GM12873 (cell line): ENCODE measurements around the gene LCN1.

Source experiments
- TF ChIP-seq, protein P1 (sequence below): IDR thresholded peaks from 2 replicates; pipeline ENCODE4 v1.5.1; 2012; ENCODE audit warnings: low read depth, mild to moderate bottlenecking, moderate library complexity, low read length, control low read depth; ENCODE audit not compliant: insufficient read depth; ENCODE audit errors: missing control alignments

Gene LCN1

DNA sequence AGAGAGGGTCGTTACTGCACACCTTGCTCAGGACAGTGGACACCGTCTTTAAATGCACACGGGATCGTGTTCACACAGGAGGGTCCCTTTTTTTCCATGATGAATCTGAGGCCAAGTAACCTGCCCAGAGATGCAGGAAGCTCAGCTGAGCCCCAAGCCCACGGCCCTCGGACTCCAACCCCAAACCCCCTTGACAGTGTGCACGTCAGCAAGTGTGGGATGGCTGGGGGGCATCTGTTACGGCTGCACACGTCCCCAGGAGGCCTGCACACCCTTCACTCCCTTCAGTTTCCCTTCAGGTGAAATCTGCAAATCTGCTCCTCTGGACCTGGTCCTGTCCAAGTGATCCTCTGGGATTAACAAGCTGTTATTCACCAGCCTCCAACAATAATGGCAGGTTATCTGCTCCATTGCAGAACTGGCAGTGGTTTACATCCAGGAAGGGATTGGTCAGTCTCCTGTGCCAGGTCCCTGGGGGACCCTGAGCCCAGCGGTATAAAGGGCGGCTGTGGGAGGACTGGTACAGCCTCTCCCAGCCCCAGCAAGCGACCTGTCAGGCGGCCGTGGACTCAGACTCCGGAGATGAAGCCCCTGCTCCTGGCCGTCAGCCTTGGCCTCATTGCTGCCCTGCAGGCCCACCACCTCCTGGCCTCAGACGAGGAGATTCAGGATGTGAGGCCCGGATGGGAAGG, at the start of gene LCN1:
TSS of gene LCN1 (plus strand) at position 525 of the 692 bp plus-strand sequence. CDS start at position 583, 58 bp downstream.
- TF ChIP-seq, protein P1, sequence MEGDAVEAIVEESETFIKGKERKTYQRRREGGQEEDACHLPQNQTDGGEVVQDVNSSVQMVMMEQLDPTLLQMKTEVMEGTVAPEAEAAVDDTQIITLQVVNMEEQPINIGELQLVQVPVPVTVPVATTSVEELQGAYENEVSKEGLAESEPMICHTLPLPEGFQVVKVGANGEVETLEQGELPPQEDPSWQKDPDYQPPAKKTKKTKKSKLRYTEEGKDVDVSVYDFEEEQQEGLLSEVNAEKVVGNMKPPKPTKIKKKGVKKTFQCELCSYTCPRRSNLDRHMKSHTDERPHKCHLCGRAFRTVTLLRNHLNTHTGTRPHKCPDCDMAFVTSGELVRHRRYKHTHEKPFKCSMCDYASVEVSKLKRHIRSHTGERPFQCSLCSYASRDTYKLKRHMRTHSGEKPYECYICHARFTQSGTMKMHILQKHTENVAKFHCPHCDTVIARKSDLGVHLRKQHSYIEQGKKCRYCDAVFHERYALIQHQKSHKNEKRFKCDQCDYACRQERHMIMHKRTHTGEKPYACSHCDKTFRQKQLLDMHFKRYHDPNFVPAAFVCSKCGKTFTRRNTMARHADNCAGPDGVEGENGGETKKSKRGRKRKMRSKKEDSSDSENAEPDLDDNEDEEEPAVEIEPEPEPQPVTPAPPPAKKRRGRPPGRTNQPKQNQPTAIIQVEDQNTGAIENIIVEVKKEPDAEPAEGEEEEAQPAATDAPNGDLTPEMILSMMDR = no peak

DNA sequence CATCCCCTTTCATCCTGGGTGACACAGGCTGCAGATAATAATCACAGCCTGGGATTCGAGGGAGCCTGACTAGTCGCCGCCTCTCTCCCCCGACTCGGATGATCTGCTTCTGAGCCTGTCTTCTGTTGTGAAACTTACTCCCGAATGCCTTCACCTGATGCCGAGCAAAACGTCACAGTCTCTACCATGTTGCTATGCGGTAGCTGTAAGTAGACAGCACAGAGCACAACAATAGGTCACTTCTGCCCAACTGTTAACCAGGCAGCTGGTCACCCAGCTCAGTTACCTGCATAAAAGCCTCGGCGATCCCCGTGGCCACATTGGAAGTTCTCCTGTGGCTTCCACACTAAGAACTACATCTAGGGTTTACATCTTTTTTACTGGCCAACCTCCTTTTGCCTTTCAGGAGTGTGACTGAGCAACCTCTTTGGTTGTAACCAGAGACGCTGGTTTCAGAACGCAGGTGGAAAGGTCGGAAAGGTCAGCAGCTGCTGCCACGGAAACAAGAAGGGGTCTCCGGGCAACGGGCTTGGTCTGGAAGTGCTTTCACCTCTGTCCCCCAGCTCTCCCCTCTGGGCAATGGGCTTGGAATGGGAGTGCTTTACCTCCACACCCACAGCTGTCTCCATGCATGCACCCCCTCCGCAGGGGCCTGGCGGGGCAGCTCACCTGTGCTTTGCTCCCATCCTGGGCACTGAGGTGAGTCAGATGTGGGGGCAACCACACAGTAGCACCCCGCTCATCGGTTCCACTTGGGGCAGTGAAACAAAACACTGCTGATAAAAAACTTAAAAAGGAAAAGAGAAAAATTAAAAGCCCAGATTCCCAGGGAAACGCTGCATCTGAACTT, 49.2 kb upstream of the LCN1 start:
- TF ChIP-seq, protein P1 = no peak

DNA sequence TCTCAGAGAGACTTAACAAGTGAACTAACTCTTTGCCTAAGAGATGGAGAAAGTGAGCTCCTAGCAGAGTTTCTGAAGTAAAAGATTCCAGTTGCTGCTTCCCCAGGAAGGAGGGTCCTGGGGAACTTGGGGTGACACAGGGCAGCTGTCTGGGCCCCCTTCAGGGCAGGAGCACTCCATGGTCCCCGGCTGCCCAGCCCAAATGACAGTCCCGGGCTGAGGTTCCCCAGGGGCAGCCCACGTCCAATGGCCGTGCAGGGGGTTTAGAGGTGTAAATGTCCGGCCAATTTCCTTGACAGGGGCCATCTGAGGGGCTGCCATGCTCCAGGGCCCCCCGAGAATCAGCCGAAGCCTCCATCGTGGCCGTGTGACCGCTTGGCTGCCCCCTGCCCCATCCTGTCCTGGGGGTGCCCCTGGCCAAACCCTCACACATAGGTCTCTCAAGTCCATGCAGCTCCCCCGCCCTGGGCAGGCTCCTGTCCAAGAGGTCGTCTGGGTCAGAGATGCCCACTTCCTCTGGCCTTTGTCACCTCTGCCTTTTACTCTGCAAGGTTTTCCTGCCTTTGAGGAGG, 47.2 kb upstream of the LCN1 start:
- TF ChIP-seq, protein P1 = no peak

DNA sequence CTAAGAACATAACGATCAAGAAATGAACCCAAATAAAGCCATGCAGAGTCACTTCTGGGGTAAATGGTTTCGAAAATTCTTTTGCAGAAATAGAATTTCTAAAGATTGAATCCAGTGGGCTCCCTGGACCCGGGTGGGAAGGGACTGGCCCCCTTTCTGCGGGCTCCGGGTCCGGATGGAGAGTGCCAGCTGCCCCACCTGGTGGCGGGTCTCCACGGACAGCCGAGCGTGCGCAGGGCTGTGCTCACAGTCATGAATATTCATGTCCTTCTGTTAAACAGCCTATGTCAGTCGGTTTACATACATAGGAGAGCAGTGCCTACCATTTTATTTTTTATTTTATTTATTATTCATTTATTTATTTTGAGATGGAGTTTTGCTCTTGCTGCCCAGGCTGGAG, 46.3 kb upstream of the LCN1 start:
- TF ChIP-seq, protein P1 = peak; percentile 23

DNA sequence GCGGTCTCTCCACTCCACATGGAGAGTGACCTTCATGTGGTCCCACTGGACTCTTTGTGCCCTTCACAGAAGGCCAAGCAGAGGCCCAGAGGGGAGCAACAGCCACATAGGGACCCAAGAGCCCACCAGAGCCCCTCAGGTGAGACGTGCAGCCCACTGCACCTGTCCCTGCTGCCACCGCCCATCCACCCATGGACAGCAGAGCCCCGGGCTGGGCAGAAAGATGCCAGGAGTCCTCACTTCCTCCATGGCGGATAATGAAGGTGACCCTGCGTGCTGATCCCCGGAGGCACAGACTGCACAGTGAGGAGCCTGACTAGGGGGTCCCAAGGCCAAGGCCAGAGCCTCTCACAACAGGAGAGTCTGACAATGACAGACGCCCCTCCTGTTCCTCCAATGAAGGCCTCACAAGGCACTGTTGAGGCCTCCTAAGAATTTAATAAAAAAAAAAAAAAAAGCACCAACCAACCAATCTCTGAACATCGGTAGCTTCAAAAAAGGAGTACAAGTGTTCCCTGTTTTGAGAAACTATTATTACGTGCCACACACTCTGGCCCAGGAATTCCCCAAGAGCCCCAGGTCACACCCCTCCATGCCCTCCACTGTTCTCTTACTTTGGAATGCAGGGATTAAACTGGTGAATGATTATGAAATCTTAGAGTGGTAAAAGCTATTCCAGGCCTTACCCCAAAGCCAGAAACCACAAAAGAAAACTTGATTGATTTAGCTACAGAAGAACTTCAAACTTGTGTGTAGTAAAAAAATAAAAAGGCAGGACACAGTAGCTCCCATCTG, 44.5 kb upstream of the LCN1 start:
- TF ChIP-seq, protein P1 = no peak

DNA sequence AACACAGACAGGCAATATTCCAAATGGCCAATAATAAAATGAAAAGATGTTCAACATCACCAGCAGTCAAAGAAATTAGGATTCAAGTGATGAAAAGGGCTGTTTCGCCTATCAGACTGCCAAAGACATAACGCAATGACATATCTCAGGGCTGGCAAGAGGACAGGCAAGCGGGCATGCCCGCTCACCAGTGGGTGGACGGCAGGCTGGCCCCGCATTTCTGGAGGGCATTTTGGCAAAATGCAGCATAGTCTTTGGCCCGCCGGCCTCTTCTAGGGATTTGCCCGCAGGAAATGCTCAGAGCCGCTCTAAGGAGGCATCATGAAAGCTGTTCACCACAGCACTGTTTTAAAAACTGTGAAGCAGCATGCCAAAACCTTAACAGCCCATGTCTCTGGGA, 43.0 kb upstream of the LCN1 start:
- TF ChIP-seq, protein P1 = no peak
